HG02571 (cell line): Measurements from ENCODE around the gene HAO2.
"Not testable (repeated sequence)": the region's sequence is repeated elsewhere in the genome, so short reads cannot be mapped to it uniquely, and the experiment has no call there.

Experiments
- ATAC-seq: cut with Tn5 transposase; IDR thresholded peaks from one replicate; pipeline ENCODE4 v1.9.1; 2021; ENCODE audit warnings: mild to moderate bottlenecking, moderate library complexity; ENCODE audit not compliant: unreplicated experiment

Gene HAO2

DNA sequence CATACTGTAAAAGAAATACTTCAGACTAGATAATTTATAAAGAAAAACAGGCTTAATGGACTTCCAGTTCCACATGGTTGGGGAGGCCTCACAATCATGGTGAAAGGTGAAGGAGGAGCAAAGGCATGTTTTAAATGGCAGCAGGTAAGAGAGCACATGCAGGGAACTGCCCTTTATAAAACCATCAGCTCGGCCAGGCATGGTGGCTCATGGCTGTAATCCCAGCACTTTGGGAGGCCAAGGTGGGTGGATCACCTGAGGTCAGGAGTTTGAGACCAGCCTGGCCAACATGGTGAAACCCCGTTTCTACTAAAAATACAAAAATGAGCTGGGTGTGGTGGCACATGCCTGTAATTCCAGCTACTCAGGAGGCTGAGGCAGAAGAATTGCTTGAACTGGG, 9.0 kb downstream of the HAO2 start:
- ATAC-seq = not testable (repeated sequence)

DNA sequence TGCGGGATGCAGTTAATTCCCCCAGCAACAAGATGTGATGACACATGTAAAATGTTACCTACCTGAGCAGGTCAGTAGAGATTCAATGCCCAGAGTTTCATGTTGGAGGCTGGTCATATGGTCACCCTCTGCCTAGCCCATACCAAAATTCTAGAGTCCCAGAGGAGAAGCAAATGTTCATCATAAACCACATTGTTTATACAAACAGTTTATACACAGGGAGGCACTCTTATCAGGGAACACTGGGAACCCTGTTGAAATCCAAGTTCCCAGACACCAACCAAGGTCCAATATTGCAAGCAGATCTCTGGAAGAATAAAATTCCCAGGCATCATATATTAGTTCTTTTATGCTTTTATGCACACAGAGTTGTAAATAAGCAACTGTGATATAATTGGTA, 10.5 kb downstream of the HAO2 start:
- ATAC-seq = no peak

DNA sequence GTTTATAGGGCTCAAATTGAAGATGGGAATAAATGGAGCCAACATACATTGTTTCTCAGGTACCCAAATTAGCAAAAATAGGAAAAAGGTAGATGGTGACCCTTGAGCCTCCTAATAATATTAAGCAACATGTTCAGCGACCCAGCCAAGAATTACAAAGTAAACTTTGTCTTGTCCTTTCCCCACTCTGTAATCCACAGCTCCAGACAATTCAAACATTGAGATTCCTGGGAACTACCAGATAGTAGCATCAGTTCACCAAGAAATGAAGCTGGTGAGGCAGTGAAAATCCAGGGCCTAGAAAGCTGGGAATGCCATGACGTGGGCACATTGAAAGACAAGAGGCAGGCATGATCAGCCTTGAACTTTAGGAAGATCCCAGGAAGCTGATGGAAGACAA, 11.7 kb downstream of the HAO2 start:
- ATAC-seq = no peak

DNA sequence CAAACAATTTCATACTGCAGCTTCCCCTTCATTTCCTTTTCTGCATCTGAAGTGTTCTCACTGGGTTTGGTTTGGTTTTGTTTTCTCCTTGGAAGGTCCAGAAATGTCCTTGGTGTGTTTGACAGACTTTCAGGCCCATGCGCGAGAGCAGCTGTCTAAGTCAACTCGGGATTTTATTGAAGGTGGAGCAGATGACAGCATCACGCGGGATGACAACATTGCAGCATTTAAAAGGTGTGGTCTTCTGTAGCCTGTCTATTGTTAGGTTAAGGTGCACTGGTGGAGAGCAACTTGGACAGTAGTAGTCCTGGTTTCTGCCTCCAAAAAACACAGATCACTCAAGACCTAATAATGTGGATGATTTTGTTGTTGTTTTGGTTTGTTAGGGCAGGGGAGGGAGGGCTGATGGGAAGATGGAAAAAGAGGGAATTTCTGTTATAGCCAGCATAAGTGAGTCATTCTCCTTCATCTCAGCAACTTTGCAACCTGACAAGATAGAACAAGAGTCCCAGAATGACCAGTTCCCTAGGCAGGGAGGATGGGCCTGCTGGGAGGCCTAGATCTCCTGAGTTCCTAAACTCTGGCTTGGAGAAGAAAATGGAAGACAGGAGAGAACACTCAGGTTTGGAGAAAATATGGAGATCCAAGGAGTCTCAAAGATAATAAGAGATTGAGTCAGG, 12.5 kb downstream of the HAO2 start:
- no peak for ATAC-seq

DNA sequence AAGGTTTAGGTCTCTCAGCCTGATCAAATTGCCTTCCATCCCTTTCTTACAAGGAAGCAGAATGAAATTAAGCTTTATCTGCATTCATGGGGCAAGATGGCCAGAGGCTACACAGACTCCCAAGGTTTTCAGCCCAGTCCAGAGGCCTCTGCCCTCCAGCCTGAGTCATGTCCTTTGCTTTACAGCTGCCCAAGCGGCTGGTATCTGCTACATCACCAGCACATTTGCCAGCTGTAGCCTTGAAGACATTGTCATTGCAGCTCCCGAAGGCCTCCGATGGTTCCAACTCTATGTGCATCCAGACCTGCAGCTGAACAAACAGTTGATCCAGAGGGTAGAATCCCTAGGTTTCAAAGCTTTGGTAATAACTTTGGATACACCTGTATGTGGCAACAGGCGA, 16.0 kb downstream of the HAO2 start:
- ATAC-seq = no peak

DNA sequence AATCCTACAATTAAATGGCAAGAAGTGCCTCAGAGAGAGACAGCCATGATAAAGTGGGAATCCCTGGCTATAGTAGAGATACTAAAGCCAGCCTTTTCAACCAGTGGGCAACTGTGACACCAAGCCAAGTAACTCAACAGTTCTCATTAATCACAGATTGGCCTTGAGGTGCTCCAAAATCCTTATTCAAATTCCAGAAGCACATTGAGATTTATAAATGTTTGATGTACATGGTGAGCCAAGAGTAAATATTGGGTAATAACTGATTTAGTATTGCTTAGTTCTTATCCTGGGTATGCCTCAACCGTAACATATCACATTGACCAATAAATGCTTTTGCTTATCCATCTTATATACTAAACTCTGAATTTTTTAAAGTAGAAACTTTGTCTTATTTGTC, 17.1 kb downstream of the HAO2 start:
- ATAC-seq = no peak

DNA sequence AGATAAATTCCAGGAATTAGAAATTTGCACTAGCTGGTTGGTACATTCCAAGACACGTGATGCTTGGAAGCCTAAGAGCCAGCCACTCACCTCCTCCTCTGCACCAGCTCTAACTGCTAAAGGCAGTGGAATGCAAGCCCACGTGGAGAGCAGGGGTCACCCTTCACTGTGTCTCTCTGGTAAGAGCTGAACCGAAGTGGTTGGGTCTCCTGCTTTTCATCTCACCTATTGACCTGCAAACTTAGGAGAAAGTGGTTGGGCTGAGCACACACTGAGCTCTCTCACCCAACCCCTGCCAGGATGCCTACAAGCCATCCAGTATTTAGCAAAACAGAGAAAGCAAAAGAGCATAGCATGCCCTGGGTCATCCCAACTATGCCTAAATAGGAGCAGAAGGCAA, 19.3 kb downstream of the HAO2 start:
- ATAC-seq = no peak

DNA sequence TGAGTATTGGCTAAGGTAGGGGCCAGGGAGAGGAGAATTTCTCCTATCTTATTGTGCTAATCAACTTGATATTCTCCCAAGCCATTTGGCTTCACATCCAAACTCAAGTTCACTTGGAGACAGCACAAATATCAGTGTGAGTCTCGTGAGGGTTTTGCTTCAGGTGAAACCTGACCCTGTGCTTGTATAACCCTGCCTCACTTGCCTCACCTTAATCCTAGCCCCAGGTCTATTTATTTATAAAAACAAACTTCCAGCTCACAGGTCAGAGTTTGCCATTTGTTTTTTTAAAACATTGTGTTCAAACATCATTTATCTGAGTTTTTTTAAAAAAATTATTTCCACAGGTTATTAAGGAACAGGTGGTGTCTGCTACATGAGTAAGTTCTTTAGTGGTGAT, 19.9 kb downstream of the HAO2 start:
- no peak for ATAC-seq

DNA sequence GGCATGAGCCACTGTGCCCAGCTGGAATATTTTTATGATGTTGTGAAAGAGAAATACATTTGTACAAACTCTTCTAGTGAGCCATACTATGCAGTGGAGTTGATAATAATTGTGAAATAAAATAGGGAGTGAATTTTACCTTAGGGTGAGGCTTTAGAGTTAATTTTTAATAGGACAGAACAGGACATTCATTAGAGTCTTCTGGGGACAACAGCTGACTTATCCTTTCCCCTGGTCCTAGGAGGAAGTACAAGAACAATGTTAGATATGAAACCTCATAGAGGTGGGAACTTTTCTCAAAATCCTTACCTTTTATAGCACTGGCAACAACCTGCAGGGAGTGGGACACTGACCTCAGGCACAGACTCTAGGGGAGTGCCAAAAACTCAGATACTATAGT, 21.9 kb downstream of the HAO2 start:
- ATAC-seq = no peak

DNA sequence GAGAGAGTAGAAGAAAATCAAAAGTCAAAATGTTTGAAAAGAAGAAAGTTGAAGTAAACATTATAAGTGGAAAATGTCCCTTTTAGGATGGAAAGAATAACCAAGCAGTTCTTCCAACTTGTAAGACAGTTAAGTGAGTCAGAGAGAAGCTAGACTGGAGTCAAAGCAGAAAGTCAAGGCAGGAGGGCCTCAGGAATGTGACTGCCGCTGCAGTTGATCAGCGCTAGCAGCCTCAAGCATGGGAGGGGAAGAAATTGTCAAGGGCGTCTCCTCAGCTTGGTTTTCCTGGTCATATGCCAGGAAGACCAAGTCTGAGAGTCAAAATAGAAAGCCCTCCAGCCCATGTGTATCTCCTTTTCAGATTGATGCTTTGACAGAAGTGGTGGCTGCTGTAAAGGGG, 23.2 kb downstream of the HAO2 start:
- ATAC-seq = no peak

DNA sequence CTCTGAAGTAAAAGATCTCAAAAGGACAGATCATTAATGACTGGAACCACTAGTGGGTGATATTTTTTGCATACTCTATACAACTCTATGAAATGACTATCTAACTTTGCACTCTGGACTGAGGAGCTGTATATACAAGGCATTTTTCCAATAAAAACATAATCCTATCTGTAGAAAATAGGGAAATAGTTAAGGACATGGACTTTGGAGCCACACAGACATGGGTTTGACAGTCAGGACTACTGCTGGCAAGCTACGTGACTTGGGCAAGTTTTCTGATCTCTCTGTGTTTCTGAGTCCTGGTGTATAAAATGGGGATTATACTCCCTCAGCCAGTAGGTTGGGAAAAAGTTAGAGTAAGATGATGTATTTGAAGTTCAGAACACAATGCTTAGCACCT, 25.5 kb downstream of the HAO2 start:
- no peak for ATAC-seq

DNA sequence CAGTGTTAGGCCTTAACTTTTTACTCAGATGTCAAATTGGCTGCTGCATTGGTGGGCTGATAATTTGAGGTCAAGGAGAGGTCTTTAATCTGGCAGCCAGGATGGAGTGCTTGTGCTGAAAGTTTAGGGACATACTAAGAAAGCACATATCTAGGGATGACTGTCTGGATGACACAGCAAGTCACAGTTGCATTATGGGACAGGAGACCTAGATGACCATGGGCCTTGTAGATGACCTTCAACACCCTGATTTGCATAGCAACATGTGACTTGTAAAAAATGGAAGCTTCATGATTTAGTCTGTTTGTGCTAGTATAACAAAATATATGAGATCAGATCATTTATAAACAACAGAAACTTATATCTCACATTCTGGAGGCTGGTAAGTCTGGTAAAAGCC, 28.4 kb downstream of the HAO2 start:
- ATAC-seq = no peak

DNA sequence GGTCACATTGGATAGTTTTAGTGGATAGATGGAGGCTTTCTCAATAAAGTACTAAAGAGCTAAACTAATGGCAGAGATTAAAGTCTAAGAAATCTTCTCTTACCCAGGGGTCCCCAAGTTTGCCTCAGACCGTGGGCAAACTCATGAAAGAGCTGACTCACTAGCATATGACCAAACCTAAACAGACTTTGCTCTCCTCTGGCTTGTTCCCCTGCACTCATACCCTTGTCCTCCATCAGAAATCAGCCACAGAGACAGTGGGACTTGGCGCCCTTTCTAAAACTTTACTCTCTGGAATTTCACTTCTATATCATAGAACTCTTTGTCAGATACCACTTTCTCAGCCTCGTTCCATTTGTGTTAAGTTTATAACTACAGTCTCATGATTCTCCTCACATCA, 29.4 kb downstream of the HAO2 start:
- no peak for ATAC-seq

DNA sequence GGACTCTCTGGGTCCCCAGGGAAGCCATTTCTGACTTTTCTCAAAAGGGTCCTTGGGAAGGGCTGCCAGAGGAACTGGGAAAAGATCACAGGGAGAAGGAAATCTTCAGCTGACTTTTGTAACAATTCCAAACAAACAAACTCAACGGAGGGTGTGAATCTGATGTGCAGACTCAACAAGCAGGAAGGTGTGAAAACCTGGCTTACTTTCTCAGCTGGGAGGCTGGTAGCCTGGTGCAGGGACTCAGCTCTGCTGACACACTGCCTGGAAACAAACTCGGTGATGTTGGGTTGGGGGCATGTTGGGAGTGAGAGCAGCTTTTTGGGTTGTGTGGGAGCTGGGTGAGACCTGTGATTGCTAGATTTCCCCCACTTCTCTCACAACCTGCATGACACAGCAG, 36.2 kb downstream of the HAO2 start:
- ATAC-seq = no peak

DNA sequence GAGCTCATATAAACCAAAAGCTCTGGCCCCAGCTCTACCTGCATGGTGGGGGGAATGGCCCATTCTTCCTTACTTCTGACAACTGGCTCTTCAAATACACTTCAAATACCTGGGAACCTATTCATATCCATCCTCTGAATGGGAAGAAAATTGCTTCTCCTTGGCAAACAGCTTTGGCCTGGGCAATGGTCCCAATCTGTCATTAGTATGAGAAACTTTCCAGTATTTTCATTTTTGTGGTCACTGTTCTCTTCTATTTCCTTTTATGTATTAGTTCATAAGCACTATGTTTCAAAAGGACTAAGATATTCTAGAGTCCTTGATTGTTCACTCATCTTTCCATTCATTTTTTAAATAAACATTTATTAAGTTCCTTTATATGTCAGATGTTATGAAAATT, 41.1 kb downstream of the HAO2 start:
- ATAC-seq = no peak

DNA sequence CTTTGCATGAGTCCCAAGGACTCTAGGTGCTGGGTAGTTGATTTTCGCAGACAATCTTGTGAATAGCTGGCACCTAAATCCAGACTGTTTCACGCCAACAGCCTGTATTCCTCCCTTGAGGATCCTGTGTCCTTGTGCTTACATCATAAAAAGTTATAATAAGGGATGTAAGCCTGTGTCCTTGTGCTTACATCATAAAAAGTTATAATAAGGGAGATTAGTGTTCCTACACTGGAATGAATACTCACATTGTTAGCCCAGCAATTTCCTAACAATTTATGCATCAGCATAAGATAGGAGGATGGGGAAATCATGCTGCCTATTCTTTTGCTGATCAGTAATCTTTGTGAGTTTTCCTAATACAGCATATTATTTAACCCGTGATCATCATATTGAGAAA, 42.4 kb downstream of the HAO2 start:
- ATAC-seq = no peak

DNA sequence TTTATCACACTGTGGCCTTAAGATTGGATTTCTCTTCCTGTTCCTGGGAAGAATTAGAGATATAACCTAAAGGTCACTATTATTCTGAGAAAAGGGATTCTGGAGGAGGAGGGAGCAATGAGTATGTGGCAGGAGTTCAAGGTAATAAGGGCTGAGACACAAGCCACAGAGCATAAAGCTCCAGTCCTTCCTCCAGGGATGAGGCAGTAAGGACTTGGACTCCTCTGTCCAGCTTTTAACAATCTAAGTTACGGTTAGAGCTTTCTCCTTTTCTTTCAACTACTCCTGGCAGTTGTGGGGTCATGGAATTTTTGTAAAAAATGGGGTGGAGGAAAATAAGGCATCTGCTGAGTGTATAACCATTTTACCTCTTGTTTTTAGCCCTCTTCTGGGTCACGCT, 46.4 kb downstream of the HAO2 start, which contains the start of gene HSD3B2:
HSD3B2 (plus strand) TSS at position 201 of the 400 bp plus-strand sequence. CDS start 270 bp downstream, outside the sequence.
- ATAC-seq = no peak

DNA sequence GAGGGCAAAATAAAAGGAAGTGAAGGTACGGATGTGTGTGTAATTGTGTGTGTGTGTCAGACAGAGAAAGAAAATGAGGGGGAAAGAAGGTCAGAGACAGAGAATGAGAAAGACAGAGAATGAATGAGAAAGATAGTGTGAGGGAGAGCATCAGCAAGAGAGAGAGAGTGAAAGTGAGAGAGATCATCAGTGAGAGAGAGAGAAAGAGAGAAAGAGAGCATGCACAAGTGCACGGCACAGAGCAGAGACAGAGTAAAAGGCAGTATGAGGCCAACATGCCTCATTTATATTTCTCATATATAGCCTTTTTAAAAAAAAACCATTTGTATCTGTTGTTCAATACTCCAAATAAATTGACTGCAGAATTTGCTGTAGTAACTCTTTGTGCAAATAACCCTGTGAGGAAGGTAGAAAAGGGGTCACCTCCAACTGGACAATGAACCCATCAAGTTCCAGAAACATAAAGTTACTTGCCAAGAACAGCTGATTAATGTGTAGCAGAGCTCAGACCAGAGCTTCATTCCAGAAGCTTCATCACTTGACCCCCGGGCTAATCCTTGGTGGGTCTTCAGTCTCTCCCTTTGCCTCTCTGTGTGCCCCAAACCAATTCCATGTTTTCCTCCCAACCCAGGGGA, 47.5 kb downstream of the HAO2 start:
- no peak for ATAC-seq

DNA sequence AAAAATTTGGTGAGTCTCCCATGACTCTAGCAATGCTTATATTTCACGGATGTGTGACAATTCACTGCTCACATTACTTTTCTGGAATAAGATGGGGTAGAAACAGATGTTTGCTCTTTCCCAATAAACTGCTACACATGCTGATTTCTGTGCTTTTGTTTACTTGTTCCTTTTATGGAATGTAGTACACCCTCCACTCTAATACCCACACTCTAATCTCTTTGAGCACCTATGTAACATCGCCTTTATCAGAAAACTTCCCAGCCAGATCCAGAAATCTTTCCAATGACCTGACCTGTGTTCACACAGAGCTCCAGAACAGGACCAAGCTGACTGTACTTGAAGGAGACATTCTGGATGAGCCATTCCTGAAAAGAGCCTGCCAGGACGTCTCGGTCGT, 50.5 kb downstream of the HAO2 start:
- no peak for ATAC-seq

DNA sequence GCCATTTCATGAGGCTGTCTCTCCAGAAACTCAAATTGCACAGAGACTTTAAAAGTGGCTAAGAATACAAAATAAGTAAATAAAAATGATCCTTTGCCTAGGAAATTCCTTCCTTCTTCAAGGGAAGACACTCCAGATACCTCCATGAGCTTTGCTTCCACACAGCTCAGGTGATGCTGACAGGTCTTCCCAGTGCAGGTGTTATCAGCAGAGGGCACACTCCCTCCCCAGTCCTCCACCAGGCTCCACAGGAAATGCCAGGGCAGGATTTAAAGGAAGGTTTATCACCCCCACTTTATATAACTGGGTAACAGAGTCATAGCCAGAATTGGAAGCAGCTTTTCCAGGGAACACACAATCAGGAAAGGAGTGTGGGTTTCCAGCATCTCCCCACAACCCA, 52.1 kb downstream of the HAO2 start:
- no peak for ATAC-seq

DNA sequence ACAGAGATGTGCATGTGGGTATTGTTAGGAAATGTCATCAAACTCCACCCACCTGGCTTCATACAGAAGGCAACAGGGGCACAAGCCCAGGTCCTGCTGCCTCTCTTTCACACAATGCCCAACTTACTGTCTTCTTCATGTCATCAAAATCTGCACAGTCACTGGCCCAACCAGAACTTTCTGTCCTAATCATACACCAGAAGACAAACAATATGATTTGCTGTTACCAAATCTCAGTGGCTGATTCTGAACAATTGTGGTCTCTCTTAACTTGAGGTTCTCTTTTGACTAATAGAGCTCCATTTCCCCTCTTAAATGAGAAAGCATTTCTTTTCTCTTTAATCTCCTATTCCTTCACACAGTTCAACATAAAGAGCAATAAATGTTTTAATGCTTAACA, 54.0 kb downstream of the HAO2 start:
- ATAC-seq = no peak

DNA sequence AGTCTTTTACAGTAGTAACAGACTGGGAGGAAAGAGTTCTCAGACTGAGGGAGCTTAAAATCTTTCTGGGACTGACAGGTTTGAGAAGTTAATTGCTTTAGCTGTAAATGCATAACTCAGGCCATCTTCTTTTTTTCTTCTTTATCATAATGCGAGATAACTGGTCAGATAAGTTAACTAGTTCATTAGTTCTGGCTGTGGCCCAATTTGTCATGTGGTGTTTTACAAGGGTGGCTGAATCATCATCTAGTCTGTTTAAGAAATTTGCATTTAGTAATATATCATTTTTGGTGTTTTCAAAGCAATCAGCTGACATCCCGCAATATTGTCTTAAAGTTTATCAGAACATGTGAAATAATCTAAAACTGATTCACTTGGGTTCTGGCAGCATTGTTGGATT, 60.4 kb downstream of the HAO2 start:
- ATAC-seq = no peak

DNA sequence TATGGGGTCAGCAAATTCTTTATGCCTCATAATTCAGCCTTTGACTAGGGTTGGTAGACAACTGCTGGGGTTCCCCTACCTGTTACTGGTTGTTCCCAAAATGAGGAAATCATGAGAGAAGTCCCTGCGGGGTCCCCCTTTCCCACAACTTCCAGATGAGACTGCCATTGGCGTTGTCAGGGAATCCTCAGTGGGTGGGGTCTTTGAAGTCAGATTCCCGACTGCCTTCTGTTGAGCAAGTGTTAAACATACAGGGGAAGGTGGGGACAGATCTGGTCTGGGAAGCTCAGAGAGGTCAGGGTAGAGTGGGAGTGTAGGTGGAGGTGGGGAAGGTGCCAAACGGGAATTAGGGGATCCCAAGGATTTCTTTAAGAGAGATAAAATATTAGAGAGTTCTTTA, 61.1 kb downstream of the HAO2 start:
- no peak for ATAC-seq
